ENCODE results near the gene VPS13C.

Gene VPS13C

DNA sequence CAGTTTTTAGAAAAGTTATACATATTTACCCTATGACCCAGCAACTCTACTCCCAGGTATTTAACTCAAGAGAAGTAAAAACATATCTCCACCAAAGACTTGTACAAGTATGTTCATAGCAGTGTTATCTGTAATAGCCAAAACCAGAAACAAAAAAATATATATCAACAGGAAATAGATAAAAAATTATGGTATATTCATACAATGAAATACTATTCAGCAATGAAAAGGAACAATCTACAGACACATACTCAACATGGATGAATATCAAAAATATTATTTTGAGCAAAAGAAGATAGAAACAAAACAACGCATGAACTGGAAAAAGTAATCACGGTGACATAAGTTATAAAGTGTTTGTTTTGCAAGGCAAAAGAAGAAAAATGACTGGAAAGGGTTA is 72.4 kb downstream of the VPS13C start:
- no peak for DNase-seq
- in situ Hi-C loops (cut with MboI; ENCODE audit: low pct_unique_long_range_greater_than_20kb, low sequenced_read_pairs) = no loop called here

DNA sequence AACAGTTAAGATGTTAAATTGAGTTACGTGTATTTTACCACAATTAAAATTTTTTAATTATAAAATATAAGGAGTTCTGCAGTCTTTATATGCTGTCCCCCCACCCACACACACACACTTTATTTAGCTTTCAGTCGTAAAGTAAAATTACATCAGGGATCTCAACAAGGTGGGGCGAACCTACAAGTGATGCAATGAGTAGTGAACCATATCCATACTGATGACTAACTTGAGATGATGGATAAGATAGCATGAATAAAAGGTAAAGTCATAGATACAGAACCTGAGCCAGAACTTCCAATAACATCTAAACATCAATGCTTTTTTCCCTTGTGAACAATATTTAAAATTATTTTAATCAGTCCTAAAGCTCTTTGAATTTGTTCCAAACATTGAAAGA is 77.2 kb downstream of the VPS13C start:
- in situ Hi-C loops (cut with MboI; ENCODE audit: low pct_unique_long_range_greater_than_20kb, low sequenced_read_pairs) = no loop called here
- DNase-seq = no peak

DNA sequence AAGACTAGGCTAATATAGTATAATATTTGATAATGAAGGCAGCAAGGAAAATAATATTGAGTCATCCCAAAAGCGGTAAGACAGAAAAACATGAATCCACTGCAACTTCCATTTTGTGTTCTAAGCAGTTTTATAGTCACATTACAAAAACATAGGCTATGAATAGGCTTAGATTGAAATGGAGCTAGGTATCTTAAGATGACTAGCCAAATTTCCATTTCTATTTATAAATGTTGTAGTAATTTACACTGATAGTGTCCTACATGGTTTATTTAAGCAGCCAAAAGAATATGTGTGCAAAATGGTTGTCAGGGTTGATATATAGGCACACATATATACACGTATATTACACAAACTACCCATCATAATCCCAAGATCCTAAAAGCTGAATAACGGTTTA is 82.0 kb downstream of the VPS13C start:
- in situ Hi-C loops (cut with MboI; ENCODE audit: low pct_unique_long_range_greater_than_20kb, low sequenced_read_pairs) = no loop called here
- DNase-seq = no peak

- no peak for DNase-seq
- in situ Hi-C loops (cut with MboI; ENCODE audit: low pct_unique_long_range_greater_than_20kb, low sequenced_read_pairs) = no loop called here
Measured at GRCh38 chr15:61974759-61975158, 85.5 kb downstream of the VPS13C start.

DNA sequence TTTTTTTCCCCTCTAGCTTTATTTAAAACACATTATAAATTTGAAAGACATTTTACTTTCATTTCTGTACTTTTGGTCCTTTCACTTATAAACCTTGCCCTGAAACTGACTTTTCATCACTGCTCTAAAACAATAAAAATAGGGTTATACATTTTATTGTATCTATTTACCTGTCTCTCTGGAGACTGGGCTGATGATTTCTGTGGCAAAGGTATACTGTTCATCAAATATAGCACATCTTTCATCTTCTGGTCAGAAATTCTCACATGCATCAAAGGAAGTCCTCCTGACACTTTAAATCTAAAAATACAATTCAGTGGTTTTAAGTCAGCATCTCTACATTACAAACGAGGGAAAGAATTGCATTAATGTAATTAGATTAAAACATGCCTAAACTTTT is 86.1 kb downstream of the VPS13C start:
- in situ Hi-C loops (cut with MboI; ENCODE audit: low pct_unique_long_range_greater_than_20kb, low sequenced_read_pairs) = no loop called here
- no peak for DNase-seq

DNA sequence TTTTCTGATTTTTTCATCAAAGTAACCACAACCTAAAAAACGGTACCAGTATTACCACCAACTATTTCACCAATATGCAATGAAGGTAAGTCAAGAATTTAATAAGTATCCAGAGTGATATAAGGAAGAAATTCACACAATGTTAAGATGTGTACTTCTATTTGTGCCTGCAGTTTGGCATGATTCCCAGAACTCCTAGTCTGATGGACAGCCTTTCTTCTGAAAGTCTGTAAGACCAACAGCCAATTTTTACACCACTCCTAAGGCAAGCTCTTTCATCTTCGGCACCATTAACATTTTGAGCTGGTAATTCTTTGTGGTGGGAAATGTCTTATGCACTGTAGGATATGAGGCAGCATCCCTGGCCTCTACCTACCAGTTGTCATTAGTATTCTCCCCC is 108.3 kb downstream of the VPS13C start:
- in situ Hi-C loops (cut with MboI; ENCODE audit: low pct_unique_long_range_greater_than_20kb, low sequenced_read_pairs) = no loop called here
- no peak for DNase-seq

- in situ Hi-C loops (cut with MboI; ENCODE audit: low pct_unique_long_range_greater_than_20kb, low sequenced_read_pairs) = no loop called here
Measured at GRCh38 chr15:61946778-61947177, 113.5 kb downstream of the VPS13C start.

GRCh38 chr15:61943992-61944391 is 116.3 kb downstream of the VPS13C start:
- DNase-seq = no peak
- in situ Hi-C loops (cut with MboI; ENCODE audit: low pct_unique_long_range_greater_than_20kb, low sequenced_read_pairs) = no loop called here

More at GRCh38 chr15:61946778-61947177, 113.5 kb downstream of the VPS13C start:
- no peak for DNase-seq

DNA sequence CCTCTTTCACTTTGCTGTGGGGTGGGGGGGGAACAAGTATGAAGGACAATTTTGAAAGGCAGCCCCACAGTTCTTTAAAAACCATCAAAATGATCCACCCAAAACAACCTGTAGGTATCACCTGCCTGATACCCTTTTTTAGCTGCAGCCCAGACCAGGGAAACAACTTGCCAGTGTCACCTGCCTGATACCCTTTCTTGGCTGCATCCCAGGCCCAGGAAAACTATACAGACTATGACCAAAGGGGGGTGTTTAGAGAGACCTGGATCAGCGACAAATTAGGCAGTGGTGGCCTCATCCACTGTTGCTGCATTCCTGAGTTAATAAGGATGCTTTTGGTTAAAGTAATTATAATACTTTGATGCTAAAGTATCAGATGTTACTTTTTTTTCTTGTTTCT is 122.0 kb downstream of the VPS13C start:
- DNase-seq = no peak
- in situ Hi-C loops (cut with MboI; ENCODE audit: low pct_unique_long_range_greater_than_20kb, low sequenced_read_pairs) = no loop called here

DNA sequence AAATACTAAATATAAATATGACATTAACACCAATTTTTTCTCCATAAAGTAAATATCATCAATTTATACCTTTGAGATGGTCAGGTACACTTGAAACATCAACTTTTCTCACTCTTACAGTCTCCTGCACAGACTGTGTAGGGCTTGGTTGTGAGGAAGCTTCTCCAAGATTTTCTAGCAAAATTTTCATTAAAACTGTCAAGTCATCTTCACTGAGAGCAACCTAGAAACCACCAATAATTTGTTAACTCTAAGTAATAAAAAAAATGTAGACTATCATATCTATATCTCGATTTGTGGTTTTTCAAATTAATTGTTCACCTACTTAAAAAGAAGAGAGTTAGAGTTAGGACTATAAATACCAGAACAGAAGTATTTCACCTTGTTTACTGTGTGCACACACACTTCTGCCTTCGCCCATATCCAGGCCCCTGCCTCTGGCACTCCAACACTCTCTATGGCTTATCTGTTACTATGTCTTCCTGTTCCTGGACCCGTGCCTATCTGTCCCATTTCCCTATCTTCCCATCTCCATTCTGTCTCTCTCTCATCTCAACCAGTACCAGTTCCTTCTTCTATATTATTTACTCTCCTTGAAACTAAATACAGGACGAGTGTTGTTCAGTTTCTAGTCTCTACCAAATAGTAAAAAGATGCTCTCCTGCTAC is 123.6 kb downstream of the VPS13C start:
- no peak for DNase-seq
- in situ Hi-C loops (cut with MboI; ENCODE audit: low pct_unique_long_range_greater_than_20kb, low sequenced_read_pairs) = no loop called here

DNA sequence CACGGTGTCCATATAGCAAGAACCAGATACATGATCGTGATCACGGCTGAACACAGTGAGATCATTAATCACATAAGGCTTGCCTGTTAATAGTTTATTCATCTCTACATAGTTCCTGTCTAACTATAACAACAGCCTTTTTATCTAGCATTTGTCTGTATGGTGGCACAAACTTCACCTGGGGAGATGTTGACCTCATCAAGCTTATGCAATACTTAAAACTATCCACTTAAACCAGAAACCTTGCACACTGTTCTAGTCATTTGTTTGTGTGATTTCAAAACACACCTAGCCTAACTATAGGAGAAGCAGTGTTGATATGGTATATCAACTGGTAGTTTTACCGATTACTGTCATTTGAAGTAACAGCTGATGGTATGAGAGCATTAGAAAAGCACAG is 124.8 kb downstream of the VPS13C start:
- in situ Hi-C loops (cut with MboI; ENCODE audit: low pct_unique_long_range_greater_than_20kb, low sequenced_read_pairs) = no loop called here
- DNase-seq = no peak

DNA sequence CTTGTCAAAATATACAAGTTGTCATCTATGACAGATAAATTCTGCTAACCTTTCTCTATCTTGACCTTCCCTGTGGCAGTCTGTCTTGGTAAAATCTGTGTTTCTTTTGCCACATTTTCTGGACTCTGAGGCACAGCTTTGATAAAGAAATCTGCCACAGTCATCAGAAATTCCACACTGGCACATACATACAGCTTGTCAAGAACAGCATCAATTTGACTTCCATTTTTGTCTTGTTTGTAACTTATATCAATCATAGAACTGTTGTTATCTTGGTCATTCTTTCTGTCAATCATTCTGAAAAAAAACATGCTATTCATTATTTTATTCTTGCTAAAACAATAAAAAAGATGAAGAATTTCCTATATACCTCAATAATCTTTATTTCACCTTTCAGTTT is 130.8 kb downstream of the VPS13C start:
- in situ Hi-C loops (cut with MboI; ENCODE audit: low pct_unique_long_range_greater_than_20kb, low sequenced_read_pairs) = no loop called here
- DNase-seq = no peak

GRCh38 chr15:61923173-61923572 is 137.1 kb downstream of the VPS13C start:
- no peak for DNase-seq
- in situ Hi-C loops (cut with MboI; ENCODE audit: low pct_unique_long_range_greater_than_20kb, low sequenced_read_pairs) = no loop called here

DNA sequence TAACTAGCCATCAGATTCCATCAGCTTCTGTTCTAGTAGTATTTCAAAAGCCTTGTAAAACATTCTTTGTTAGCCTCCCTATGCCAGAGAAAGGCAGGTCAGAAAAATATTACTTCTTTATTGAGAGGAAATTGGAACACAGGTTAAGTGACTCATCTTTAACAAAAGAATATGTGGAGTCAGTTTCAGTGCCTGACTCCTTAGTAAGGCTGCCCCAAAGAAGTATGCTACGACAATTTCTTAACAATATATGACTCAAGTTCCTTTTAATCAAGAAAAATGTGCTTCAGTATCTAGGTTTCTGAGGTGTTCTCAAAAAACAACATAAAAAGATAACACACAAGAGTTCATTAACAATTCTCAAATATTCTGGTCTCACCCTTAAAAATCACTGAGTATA is 139.2 kb downstream of the VPS13C start:
- no peak for DNase-seq
- in situ Hi-C loops (cut with MboI; ENCODE audit: low pct_unique_long_range_greater_than_20kb, low sequenced_read_pairs) = no loop called here

DNA sequence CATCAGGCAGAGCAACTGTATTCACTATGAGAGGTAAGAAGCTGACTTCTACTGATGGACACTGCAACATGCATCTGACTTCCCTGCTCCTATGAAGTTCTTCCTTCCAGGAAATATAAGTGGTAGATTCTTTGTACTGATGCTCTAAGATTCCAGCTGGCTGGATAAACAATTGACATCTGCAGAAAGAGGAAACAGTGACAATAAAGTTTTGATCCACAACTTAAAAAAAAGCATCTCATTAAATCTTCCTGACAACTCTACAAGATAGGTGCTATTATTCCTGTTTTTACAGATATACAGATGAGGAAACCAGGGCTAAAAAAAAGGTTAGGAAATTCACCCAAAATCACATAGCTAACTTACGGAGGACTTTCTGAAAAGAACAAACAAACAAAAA is 142.8 kb downstream of the VPS13C start:
- in situ Hi-C loops (cut with MboI; ENCODE audit: low pct_unique_long_range_greater_than_20kb, low sequenced_read_pairs) = no loop called here
- DNase-seq = no peak

- in situ Hi-C loops (cut with MboI; ENCODE audit: low pct_unique_long_range_greater_than_20kb, low sequenced_read_pairs) = no loop called here
- no peak for DNase-seq
Measured at GRCh38 chr15:61916104-61916503, 144.1 kb downstream of the VPS13C start.

DNA sequence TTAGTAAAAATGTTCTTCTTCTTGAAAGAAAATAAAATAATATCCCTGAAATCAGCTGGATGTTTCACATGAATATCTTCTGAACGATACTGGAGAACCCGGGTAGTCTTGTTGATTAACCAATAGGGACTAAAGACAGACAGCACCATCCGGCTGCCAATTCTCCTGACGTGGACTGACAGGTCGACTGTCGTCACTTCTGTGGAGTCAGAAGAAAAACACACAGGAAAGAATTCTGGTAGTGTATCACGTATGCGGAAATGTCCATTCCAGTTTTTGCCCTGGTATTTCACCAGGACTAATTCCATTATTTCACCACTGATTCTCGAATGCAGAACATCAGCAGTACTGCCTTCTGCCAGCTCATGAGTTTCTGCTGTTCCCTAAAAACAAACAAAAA is 144.6 kb downstream of the VPS13C start:
- in situ Hi-C loops (cut with MboI; ENCODE audit: low pct_unique_long_range_greater_than_20kb, low sequenced_read_pairs) = no loop called here
- no peak for DNase-seq

DNA sequence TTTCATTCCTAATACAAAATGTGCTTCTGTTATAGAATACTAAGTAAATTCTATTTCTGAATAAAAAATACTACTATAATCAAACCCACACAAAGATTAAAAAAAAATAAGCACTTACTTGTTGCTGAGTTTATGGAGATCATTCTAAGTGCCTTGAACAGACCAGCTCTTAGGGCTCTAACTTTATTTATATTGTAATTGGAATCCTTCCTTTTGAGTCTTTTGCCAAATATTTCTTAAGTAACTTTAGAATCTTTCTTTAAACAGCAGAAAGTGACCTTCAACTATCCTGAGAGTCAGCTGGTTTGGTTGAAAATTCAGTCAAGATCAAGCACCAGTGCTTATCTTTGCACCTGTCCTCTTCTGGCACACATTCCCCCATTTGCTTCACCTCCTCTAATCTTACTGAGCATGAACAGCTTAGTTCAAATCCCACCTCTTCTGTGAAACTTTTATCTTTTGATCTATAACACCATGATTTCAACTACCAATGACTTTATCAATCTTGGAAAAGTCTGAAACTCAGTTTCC is 149.3 kb downstream of the VPS13C start:
- in situ Hi-C loops (cut with MboI; ENCODE audit: low pct_unique_long_range_greater_than_20kb, low sequenced_read_pairs) = no loop called here
- no peak for DNase-seq

- no peak for DNase-seq
- in situ Hi-C loops (cut with MboI; ENCODE audit: low pct_unique_long_range_greater_than_20kb, low sequenced_read_pairs) = no loop called here
Measured at GRCh38 chr15:61908241-61908640, 152.0 kb downstream of the VPS13C start.

GRCh38 chr15:61907753-61908086 is 152.5 kb downstream of the VPS13C start:
- in situ Hi-C loops (cut with MboI; ENCODE audit: low pct_unique_long_range_greater_than_20kb, low sequenced_read_pairs) = no loop called here
- no peak for DNase-seq

GRCh38 chr15:61906961-61907752 is 153.1 kb downstream of the VPS13C start:
- in situ Hi-C loops (cut with MboI; ENCODE audit: low pct_unique_long_range_greater_than_20kb, low sequenced_read_pairs) = no loop called here
- no peak for DNase-seq
